HEK293 (cell line): ENCODE measurements around the gene SLU7.

Source experiments
- CTCF ChIA-PET: fragments of 350-600 bp; formaldehyde crosslinking; extraction: SDS; loops from one replicate; lab custom pipeline; 2021; ENCODE audit warnings: antibody characterized with exemption; lab: Yijun Ruan, JAX
- POLR2A ChIA-PET: fragments of 300-600 bp; formaldehyde crosslinking; extraction: SDS; loops from one replicate; lab custom pipeline; 2020; ENCODE audit warnings: antibody characterized with exemption, inconsistent platforms; lab: Yijun Ruan, JAX
- H3K27ac ChIP-seq: fragments of 200-500 bp; sonication (Bioruptor generic); 2 replicates; pipeline ENCODE4 v1.5.1; 2014; ENCODE audit warnings: low read depth, low read length, control low read depth, inconsistent platforms; ENCODE audit errors: extremely low read depth
- H3K36me3 ChIP-seq, 2 experiments: fragments of 200-500 bp in 1 of 2; sonication (Bioruptor generic) in 1 of 2; 1 replicate in 1 of 2; 2 replicates in 1 of 2; pipeline ENCODE4 v1.5.1; 2014 to 2017; ENCODE audit warnings: inconsistent platforms in 2 of 2, low read length in 2 of 2; ENCODE audit not compliant: control insufficient read depth in 2 of 2, insufficient read depth in 1 of 2
- H3K4me1 ChIP-seq: fragments of 200-500 bp; sonication (Bioruptor generic); 2 replicates; pipeline ENCODE4 v1.5.1; 2014; ENCODE audit warnings: mild to moderate bottlenecking, low read length, inconsistent platforms; ENCODE audit not compliant: control insufficient read depth, insufficient read depth
- H3K4me3 ChIP-seq: 2 replicates; pipeline ENCODE4 v1.5.1; 2011; ENCODE audit warnings: low read depth, mild to moderate bottlenecking, control low read depth, low read length, moderate library complexity
- H3K9me3 ChIP-seq: fragments of 200-500 bp; sonication (Bioruptor generic); 2 replicates; pipeline ENCODE4 v1.5.1; 2014; ENCODE audit warnings: low read depth, low read length, inconsistent platforms; ENCODE audit not compliant: control insufficient read depth, insufficient read depth
- BCL11B ChIP-seq: fragments of 450-650 bp; formaldehyde crosslinking; IDR thresholded peaks from 2 replicates; pipeline ENCODE4 v1.5.1; 2016; ENCODE audit warnings: low read depth, missing biosample characterization, missing genetic modification characterization
- BCL6B ChIP-seq: fragments of 450-650 bp; formaldehyde crosslinking; IDR thresholded peaks from 2 replicates; pipeline ENCODE4 v1.5.1; 2017; ENCODE audit warnings: missing biosample characterization, missing genetic modification characterization
- GLIS1 ChIP-seq: fragments of 450-650 bp; formaldehyde crosslinking; IDR thresholded peaks from 2 replicates; pipeline ENCODE4 v1.5.1; 2016; ENCODE audit warnings: missing biosample characterization, missing genetic modification characterization
- GLIS2 ChIP-seq: fragments of 450-650 bp; formaldehyde crosslinking; IDR thresholded peaks from 2 replicates; pipeline ENCODE4 v1.5.1; 2016; ENCODE audit warnings: missing biosample characterization, missing genetic modification characterization
- PRDM6 ChIP-seq: fragments of 450-650 bp; formaldehyde crosslinking; IDR thresholded peaks from 2 replicates; pipeline ENCODE4 v1.5.1; 2017; ENCODE audit warnings: missing biosample characterization, missing genetic modification characterization
- YY1 ChIP-seq: fragments of 450-650 bp; formaldehyde crosslinking; IDR thresholded peaks from 2 replicates; pipeline ENCODE4 v1.5.1; 2018; ENCODE audit warnings: missing biosample characterization, missing genetic modification characterization
- ZBTB1 ChIP-seq: fragments of 450-650 bp; formaldehyde crosslinking; IDR thresholded peaks from 2 replicates; pipeline ENCODE4 v1.5.1; 2016; ENCODE audit warnings: missing biosample characterization, missing genetic modification characterization
- ZBTB17 ChIP-seq: fragments of 450-650 bp; formaldehyde crosslinking; IDR thresholded peaks from 2 replicates; pipeline ENCODE4 v1.5.1; 2016; ENCODE audit warnings: missing biosample characterization, missing genetic modification characterization
- ZNF132 ChIP-seq: fragments of 450-650 bp; formaldehyde crosslinking; IDR thresholded peaks from 2 replicates; pipeline ENCODE4 v1.5.1; 2017; ENCODE audit warnings: missing biosample characterization, missing genetic modification characterization, borderline replicate concordance
- ZNF157 ChIP-seq: fragments of 450-650 bp; formaldehyde crosslinking; IDR thresholded peaks from 2 replicates; pipeline ENCODE4 v1.5.1; 2016; ENCODE audit warnings: missing biosample characterization, missing genetic modification characterization
- ZNF184 ChIP-seq: fragments of 450-650 bp; IDR thresholded peaks from 2 replicates; pipeline ENCODE4 v1.5.1; 2018; ENCODE audit warnings: missing biosample characterization, mild to moderate bottlenecking, missing genetic modification characterization
- ZNF2 ChIP-seq: fragments of 450-650 bp; formaldehyde crosslinking; IDR thresholded peaks from 2 replicates; pipeline ENCODE4 v1.5.1; 2016; ENCODE audit warnings: missing biosample characterization, missing genetic modification characterization
- ZNF214 ChIP-seq: fragments of 450-650 bp; formaldehyde crosslinking; IDR thresholded peaks from 2 replicates; pipeline ENCODE4 v1.5.1; 2017; ENCODE audit warnings: missing biosample characterization, mild to moderate bottlenecking, missing genetic modification characterization, borderline replicate concordance
- ZNF37A ChIP-seq: fragments of 450-650 bp; IDR thresholded peaks from 2 replicates; pipeline ENCODE4 v1.5.1; 2018; ENCODE audit warnings: missing biosample characterization, missing genetic modification characterization
- ZNF623 ChIP-seq: fragments of 450-650 bp; formaldehyde crosslinking; IDR thresholded peaks from 2 replicates; pipeline ENCODE4 v1.5.1; 2016; ENCODE audit warnings: missing biosample characterization, missing genetic modification characterization
- ZNF701 ChIP-seq: fragments of 450-650 bp; formaldehyde crosslinking; IDR thresholded peaks from 2 replicates; pipeline ENCODE4 v1.5.1; 2016; ENCODE audit warnings: missing biosample characterization, missing genetic modification characterization
- ZNF704 ChIP-seq: fragments of 450-650 bp; formaldehyde crosslinking; IDR thresholded peaks from 2 replicates; pipeline ENCODE4 v1.5.1; 2016; ENCODE audit warnings: missing biosample characterization, missing genetic modification characterization
- ZNF785 ChIP-seq: fragments of 450-650 bp; formaldehyde crosslinking; IDR thresholded peaks from 2 replicates; pipeline ENCODE4 v1.5.1; 2016; ENCODE audit warnings: missing biosample characterization, missing genetic modification characterization
- TF ChIP-seq, protein P1 (sequence below): fragments of 450-650 bp; formaldehyde crosslinking; IDR thresholded peaks from 2 replicates; pipeline ENCODE4 v1.5.1; 2016; ENCODE audit warnings: missing biosample characterization, missing genetic modification characterization
- TF ChIP-seq, protein P2 (sequence below): fragments of 450-650 bp; formaldehyde crosslinking; IDR thresholded peaks from 2 replicates; pipeline ENCODE4 v1.5.1; 2016; ENCODE audit warnings: missing biosample characterization, missing genetic modification characterization, low read depth

SLU7 gene

DNA sequence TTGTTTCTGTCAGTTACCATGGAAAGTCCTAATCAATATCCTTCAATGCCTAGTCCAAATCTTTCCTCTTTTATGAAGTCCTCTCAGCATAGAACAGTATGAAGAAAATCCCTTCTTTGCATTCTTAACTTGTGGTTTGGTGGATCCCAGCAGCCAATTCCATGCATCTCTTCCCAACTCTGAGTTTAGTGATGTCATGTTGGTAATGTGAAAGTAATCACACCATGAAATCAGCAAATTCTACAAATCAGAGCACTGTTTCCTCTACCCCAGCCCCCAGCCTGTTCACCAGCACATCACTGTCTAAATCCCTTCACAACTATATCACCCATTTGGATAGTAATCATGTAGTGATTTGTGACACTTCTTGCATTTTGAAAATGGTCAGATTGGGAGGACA is 43.7 kb downstream of the SLU7 start:
- POLR2A ChIA-PET = no interaction called here
- CTCF ChIA-PET = no interaction called here
- no peaks in the 10 kb centered on the region for H3K36me3 ChIP-seq
- no peak overlapping the region for H3K27ac ChIP-seq
- H3K4me1 ChIP-seq = no peaks in the 10 kb centered on the region
- TF ChIP-seq ZNF37A (tag by site-specific recombination) = no peak
- TF ChIP-seq ZBTB1 (tag by site-specific recombination) = no peak
- no peak for TF ChIP-seq ZNF184 (tag by site-specific recombination)
- TF ChIP-seq, protein P1, sequence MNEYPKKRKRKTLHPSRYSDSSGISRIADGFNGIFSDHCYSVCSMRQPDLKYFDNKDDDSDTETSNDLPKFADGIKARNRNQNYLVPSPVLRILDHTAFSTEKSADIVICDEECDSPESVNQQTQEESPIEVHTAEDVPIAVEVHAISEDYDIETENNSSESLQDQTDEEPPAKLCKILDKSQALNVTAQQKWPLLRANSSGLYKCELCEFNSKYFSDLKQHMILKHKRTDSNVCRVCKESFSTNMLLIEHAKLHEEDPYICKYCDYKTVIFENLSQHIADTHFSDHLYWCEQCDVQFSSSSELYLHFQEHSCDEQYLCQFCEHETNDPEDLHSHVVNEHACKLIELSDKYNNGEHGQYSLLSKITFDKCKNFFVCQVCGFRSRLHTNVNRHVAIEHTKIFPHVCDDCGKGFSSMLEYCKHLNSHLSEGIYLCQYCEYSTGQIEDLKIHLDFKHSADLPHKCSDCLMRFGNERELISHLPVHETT (tag by site-specific recombination) = no peak
- TF ChIP-seq ZNF214 (tag by site-specific recombination) = no peak
- no peak for TF ChIP-seq GLIS1
- TF ChIP-seq BCL6B (tag by site-specific recombination) = no peak
- TF ChIP-seq, protein P2, sequence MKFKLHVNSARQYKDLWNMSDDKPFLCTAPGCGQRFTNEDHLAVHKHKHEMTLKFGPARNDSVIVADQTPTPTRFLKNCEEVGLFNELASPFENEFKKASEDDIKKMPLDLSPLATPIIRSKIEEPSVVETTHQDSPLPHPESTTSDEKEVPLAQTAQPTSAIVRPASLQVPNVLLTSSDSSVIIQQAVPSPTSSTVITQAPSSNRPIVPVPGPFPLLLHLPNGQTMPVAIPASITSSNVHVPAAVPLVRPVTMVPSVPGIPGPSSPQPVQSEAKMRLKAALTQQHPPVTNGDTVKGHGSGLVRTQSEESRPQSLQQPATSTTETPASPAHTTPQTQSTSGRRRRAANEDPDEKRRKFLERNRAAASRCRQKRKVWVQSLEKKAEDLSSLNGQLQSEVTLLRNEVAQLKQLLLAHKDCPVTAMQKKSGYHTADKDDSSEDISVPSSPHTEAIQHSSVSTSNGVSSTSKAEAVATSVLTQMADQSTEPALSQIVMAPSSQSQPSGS = no peak
- no peak for TF ChIP-seq ZNF785 (tag by site-specific recombination)
- TF ChIP-seq ZBTB17 (tag by site-specific recombination) = no peak
- no peak for TF ChIP-seq YY1 (tag by site-specific recombination)
- no peak for TF ChIP-seq ZNF132 (tag by site-specific recombination)
- TF ChIP-seq ZNF623 = no peak
- no peak for TF ChIP-seq ZNF157
- TF ChIP-seq ZNF704 (tag by site-specific recombination) = no peak
- TF ChIP-seq ZNF2 (tag by site-specific recombination) = no peak
- no peak for TF ChIP-seq GLIS2 (tag by site-specific recombination)
- no peak for TF ChIP-seq BCL11B (tag by site-specific recombination)
- H3K9me3 ChIP-seq = no peaks in the 10 kb centered on the region
- no peak overlapping the region for H3K4me3 ChIP-seq

DNA sequence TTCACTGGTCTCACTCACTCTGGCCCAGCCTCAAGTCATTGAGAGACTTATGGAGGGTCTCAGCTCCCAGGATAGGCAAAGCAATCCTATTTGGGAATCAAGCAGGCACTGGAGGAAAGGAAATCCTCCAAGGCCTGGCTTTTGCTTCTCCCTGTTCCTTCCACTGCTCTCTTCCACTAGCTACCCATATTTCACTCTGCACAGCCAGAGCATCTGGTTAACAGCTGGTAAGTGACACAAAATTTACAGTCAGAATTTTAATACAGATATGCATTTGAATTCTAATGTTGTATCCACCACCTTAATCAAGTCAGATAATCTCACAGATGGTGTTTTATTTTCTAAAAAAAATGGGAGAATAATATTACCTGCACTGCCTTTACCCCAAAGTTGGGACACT is 47.6 kb downstream of the SLU7 start:
- no peaks in the 10 kb centered on the region for H3K36me3 ChIP-seq
- ChIA-PET CTCF (interaction anchor here (0.7 to 1.4 kb wide), 3 partner anchors 26 to 1214 kb away, joined by 3 to 6 read pairs (median 5); no protein-coding TSS in a partner anchor), POLR2A (no interaction called here)
- H3K27ac ChIP-seq = no peak overlapping the region
- no peaks in the 10 kb centered on the region for H3K4me1 ChIP-seq
- TF ChIP-seq ZNF701 (tag by site-specific recombination) = no peak
- TF ChIP-seq ZNF37A (tag by site-specific recombination) = no peak
- no peak for TF ChIP-seq PRDM6 (tag by site-specific recombination)
- no peaks in the 10 kb centered on the region for H3K9me3 ChIP-seq
- H3K4me3 ChIP-seq = no peak overlapping the region
